WTC11 (cell line): ENCODE data around the gene SYNPO. TPM values are rescaled to one million over a fixed set of nuclear protein-coding genes. Genes with fewer than 3 reads are reported as not detected.

ENCODE experiments used
- ATAC-seq: fragments of 200-7000 bp; cut with Tn5 transposase; 2 replicates; pipeline ENCODE4 v1.10.0; 2021; ENCODE audit warnings: mild to moderate bottlenecking, moderate library complexity
- CTCF ChIA-PET: fragments of 300-600 bp; sonication (Branson Sonifier 250); formaldehyde crosslinking; loops from one replicate; lab custom pipeline; 2021; ENCODE audit warnings: antibody characterized with exemption; lab: Charles Lee
- POLR2A ChIA-PET: fragments of 350-600 bp; sonication (Branson Sonifier 250); formaldehyde crosslinking; loops from one replicate; lab custom pipeline; 2021; ENCODE audit warnings: antibody characterized with exemption; lab: Charles Lee
- DNase-seq: peaks from one replicate; pipeline ENCODE4 v3.0.0; 2021; ENCODE audit warnings: low spot score
- H3K27ac Mint-ChIP-seq: 2 replicates; pipeline ENCODE4 v1.8.0; 2021; ENCODE audit warnings: mixed read lengths
- H3K27me3 Mint-ChIP-seq: 2 replicates; pipeline ENCODE4 v1.8.0; 2021; ENCODE audit warnings: low read depth, mild to moderate bottlenecking, moderate library complexity, mixed read lengths
- H3K36me3 Mint-ChIP-seq: 2 replicates; pipeline ENCODE4 v1.8.0; 2021; ENCODE audit warnings: mixed read lengths
- H3K4me1 Mint-ChIP-seq: 2 replicates; pipeline ENCODE4 v1.8.0; 2022; ENCODE audit warnings: mixed read lengths
- H3K4me3 Mint-ChIP-seq: 2 replicates; pipeline ENCODE4 v1.8.0; 2021; ENCODE audit warnings: mild to moderate bottlenecking, moderate library complexity, mixed read lengths
- H3K9me3 Mint-ChIP-seq: 2 replicates; pipeline ENCODE4 v1.8.0; 2021; ENCODE audit warnings: mixed read lengths
- AR ChIP-seq: fragments of 250-450 bp; sonication (Bioruptor Pico); IDR thresholded peaks from 2 replicates; pipeline ENCODE4 v1.9.0; 2021; ENCODE audit warnings: mild to moderate bottlenecking
- ATF1 ChIP-seq: sonication (generic); formaldehyde crosslinking; IDR thresholded peaks from 2 replicates; pipeline ENCODE4 v1.8.1; 2023; ENCODE audit warnings: mild to moderate bottlenecking, moderate library complexity, missing genetic modification reagents
- CTCF ChIP-seq: fragments of 200-600 bp; IDR thresholded peaks from 2 replicates; pipeline ENCODE4 v1.8.0; 2022; ENCODE audit warnings: antibody characterized with exemption
- GRHL2 ChIP-seq: fragments of 250-450 bp; sonication (Bioruptor Pico); IDR thresholded peaks from 2 replicates; pipeline ENCODE4 v1.8.0; 2022; ENCODE audit warnings: mild to moderate bottlenecking, moderate library complexity; ENCODE audit not compliant: insufficient replicate concordance, severe bottlenecking
- SMAD4 ChIP-seq: sonication (generic); formaldehyde crosslinking; IDR thresholded peaks from 2 replicates; pipeline ENCODE4 v1.8.0; 2022; ENCODE audit warnings: mild to moderate bottlenecking, missing genetic modification reagents
- ZNF263 ChIP-seq: sonication (generic); formaldehyde crosslinking; IDR thresholded peaks from 2 replicates; pipeline ENCODE4 v1.8.1; 2022; ENCODE audit warnings: low read depth, mild to moderate bottlenecking, moderate library complexity, missing genetic modification reagents
- total RNA-seq: library from RNA; stranded (reverse); gene quantifications from 3 replicates; pipeline ENCODE4 v1.2.3, GENCODE V29; 2021
- TF ChIP-seq, protein P1 (sequence below): sonication (generic); formaldehyde crosslinking; IDR thresholded peaks from 2 replicates; pipeline ENCODE4 v1.8.1; 2023; ENCODE audit warnings: mild to moderate bottlenecking, missing genetic modification reagents, borderline replicate concordance

Gene SYNPO
- total RNA-seq, 1 experiment from 2014 or later = 2.1 TPM

GRCh38 chr5:150613991-150614660 is 26.3 kb upstream of the SYNPO start:
- H3K9me3 Mint-ChIP-seq = no peaks in the 10 kb centered on the region
- H3K27me3 Mint-ChIP-seq = no peaks in the 10 kb centered on the region
- H3K4me1 Mint-ChIP-seq = peaks cover 13% of the 10 kb centered on the region
- H3K36me3 Mint-ChIP-seq = no peaks in the 10 kb centered on the region
- TF ChIP-seq, protein P1, sequence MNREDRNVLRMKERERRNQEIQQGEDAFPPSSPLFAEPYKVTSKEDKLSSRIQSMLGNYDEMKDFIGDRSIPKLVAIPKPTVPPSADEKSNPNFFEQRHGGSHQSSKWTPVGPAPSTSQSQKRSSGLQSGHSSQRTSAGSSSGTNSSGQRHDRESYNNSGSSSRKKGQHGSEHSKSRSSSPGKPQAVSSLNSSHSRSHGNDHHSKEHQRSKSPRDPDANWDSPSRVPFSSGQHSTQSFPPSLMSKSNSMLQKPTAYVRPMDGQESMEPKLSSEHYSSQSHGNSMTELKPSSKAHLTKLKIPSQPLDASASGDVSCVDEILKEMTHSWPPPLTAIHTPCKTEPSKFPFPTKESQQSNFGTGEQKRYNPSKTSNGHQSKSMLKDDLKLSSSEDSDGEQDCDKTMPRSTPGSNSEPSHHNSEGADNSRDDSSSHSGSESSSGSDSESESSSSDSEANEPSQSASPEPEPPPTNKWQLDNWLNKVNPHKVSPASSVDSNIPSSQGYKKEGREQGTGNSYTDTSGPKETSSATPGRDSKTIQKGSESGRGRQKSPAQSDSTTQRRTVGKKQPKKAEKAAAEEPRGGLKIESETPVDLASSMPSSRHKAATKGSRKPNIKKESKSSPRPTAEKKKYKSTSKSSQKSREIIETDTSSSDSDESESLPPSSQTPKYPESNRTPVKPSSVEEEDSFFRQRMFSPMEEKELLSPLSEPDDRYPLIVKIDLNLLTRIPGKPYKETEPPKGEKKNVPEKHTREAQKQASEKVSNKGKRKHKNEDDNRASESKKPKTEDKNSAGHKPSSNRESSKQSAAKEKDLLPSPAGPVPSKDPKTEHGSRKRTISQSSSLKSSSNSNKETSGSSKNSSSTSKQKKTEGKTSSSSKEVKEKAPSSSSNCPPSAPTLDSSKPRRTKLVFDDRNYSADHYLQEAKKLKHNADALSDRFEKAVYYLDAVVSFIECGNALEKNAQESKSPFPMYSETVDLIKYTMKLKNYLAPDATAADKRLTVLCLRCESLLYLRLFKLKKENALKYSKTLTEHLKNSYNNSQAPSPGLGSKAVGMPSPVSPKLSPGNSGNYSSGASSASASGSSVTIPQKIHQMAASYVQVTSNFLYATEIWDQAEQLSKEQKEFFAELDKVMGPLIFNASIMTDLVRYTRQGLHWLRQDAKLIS = no peak
- peak; percentile 39 for TF ChIP-seq CTCF
- ChIA-PET POLR2A (no interaction called here), CTCF (interaction anchor here (0.6 to 2.3 kb wide), 28 partner anchors 8 to 122 kb away, joined by 3 to 18 read pairs (median 5); partner anchors contain the start of genes RBM22 and SYNPO)
- DNase-seq = peak; percentile 43
- no peak overlapping the region for H3K27ac Mint-ChIP-seq
- peak; percentile 81 for ATAC-seq
- H3K4me3 Mint-ChIP-seq = no peak overlapping the region

DNA sequence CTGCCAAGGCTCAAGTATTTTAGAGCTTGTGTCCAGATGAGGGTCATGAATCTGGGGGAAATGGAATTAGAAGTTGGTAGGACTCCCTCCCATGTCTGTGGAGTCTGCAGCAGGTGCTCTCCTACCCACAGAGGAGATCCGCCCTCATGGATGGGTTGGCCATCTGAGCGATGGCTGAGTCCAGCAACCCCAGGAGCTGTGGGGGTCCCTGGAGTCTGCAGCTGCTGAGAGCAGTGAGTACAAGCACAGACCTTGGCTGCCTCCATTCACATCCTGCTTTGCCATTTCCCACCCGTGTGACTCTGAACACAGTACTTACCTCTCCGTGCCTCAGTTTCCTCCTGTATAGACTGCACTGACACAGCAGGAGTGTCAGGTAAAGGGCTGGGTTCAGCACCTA is 25.8 kb upstream of the SYNPO start:
- Mint-ChIP-seq H3K9me3 (no peaks in the 10 kb centered on the region), H3K4me3 (no peak overlapping the region), H3K4me1 (peaks cover 15% of the 10 kb centered on the region), H3K27me3 (no peaks in the 10 kb centered on the region), H3K36me3 (no peaks in the 10 kb centered on the region), H3K27ac (no peak overlapping the region)
- TF ChIP-seq GRHL2 = no peak
- no peak for TF ChIP-seq ATF1
- DNase-seq = no peak
- ChIA-PET POLR2A (no interaction called here), CTCF (interaction anchor here (0.6 to 2.3 kb wide), 25 partner anchors 9 to 86 kb away, joined by 3 to 18 read pairs (median 6); partner anchors contain the start of genes RBM22 and SYNPO)
- ATAC-seq = no peak

- Mint-ChIP-seq H3K9me3 (no peaks in the 10 kb centered on the region), H3K4me3 (no peak overlapping the region), H3K27ac (no peak overlapping the region), H3K36me3 (no peaks in the 10 kb centered on the region), H3K27me3 (no peaks in the 10 kb centered on the region), H3K4me1 (peaks cover 15% of the 10 kb centered on the region)
- no peak for TF ChIP-seq AR (CRISPR knock-in tag)
- peak; percentile 58; the same call in 1 of the 2 replicates for TF ChIP-seq ZNF263 (CRISPR knock-in tag)
- ChIA-PET CTCF (interaction anchor here (0.6 to 2.3 kb wide), 18 partner anchors 9 to 86 kb away, joined by 3 to 18 read pairs (median 8); partner anchors contain the start of gene RBM22), POLR2A (no interaction called here)
- DNase-seq = no peak
- ATAC-seq = no peak
These were observed 25.2 kb upstream of the SYNPO start for GRCh38 chr5:150615141-150615699.

GRCh38 chr5:150616024-150616470 is 24.4 kb upstream of the SYNPO start:
- no peak for DNase-seq
- peaks cover 15% of the 10 kb centered on the region for H3K4me1 Mint-ChIP-seq
- no peaks in the 10 kb centered on the region for H3K27me3 Mint-ChIP-seq
- H3K9me3 Mint-ChIP-seq = no peaks in the 10 kb centered on the region
- no peak for TF ChIP-seq SMAD4
- no peak overlapping the region for H3K4me3 Mint-ChIP-seq
- H3K36me3 Mint-ChIP-seq = no peaks in the 10 kb centered on the region
- no peak for ATAC-seq
- POLR2A ChIA-PET = no interaction called here
- CTCF ChIA-PET = interaction anchor here (0.7 to 1.7 kb wide), 4 partner anchors 56 to 166 kb away, joined by 3 to 4 read pairs (median 3); partner anchors contain the start of gene SMIM3
- H3K27ac Mint-ChIP-seq = no peak overlapping the region
